TTC549 (cell line): ENCODE results near the gene ZNF326.
"Not testable (repeated sequence)": the region's sequence is repeated elsewhere in the genome, so short reads cannot be mapped to it uniquely, and the experiment has no call there.

Experiments
- FAIRE-seq: peaks from 2 replicates; lab custom pipeline; 2012; peaks lifted over from hg19 to GRCh38; lab: Jason Lieb, UNC

Gene ZNF326

GRCh38 chr1:89997152-89997551, 2.2 kb downstream of the ZNF326 start:
- not testable (repeated sequence) for FAIRE-seq

- no peak for FAIRE-seq
Observed at GRCh38 chr1:89998306-89998705, 3.4 kb downstream of the ZNF326 start.

GRCh38 chr1:89999208-89999607, 4.3 kb downstream of the ZNF326 start:
- FAIRE-seq, result no peak

GRCh38 chr1:89999628-90000027, 4.7 kb downstream of the ZNF326 start:
- FAIRE-seq, result no peak

- FAIRE-seq, result no peak
Observed at GRCh38 chr1:90000934-90001676, 6.2 kb downstream of the ZNF326 start.

GRCh38 chr1:90007979-90008404, 13.1 kb downstream of the ZNF326 start:
- FAIRE-seq, result no peak

- FAIRE-seq, result no peak
Observed at GRCh38 chr1:90012300-90012699, 17.4 kb downstream of the ZNF326 start.

- FAIRE-seq, result no peak
Observed at GRCh38 chr1:90023691-90024090, 28.8 kb downstream of the ZNF326 start.

GRCh38 chr1:90027281-90027680, 32.4 kb downstream of the ZNF326 start:
- no peak for FAIRE-seq

GRCh38 chr1:90039652-90040051, 44.7 kb downstream of the ZNF326 start:
- no peak for FAIRE-seq

- FAIRE-seq, result no peak
Observed at GRCh38 chr1:90043586-90043985, 48.7 kb downstream of the ZNF326 start.

- no peak for FAIRE-seq
Observed at GRCh38 chr1:90044346-90044745, 49.4 kb downstream of the ZNF326 start.

GRCh38 chr1:90045853-90046563, 51.1 kb downstream of the ZNF326 start:
- no peak for FAIRE-seq

GRCh38 chr1:90046635-90047034, 51.7 kb downstream of the ZNF326 start:
- no peak for FAIRE-seq

GRCh38 chr1:90048043-90048442, 53.1 kb downstream of the ZNF326 start:
- no peak for FAIRE-seq

- not testable (repeated sequence) for FAIRE-seq
Observed at GRCh38 chr1:90062700-90063643, 68.1 kb downstream of the ZNF326 start.

GRCh38 chr1:90064109-90064508, 69.2 kb downstream of the ZNF326 start:
- not testable (repeated sequence) for FAIRE-seq

- FAIRE-seq, result no peak
Observed at GRCh38 chr1:90067194-90067931, 72.5 kb downstream of the ZNF326 start.

- FAIRE-seq, result no peak
Observed at GRCh38 chr1:90068611-90069280, 73.8 kb downstream of the ZNF326 start.

GRCh38 chr1:90074137-90074536, 79.2 kb downstream of the ZNF326 start:
- no peak for FAIRE-seq

GRCh38 chr1:90074566-90074965, 79.7 kb downstream of the ZNF326 start:
- FAIRE-seq, result no peak
